T-cell (primary cell): ENCODE measurements around the gene SHISA8. TPM values are rescaled to one million over a fixed set of nuclear protein-coding genes. Genes with fewer than 3 reads are reported as not detected.

Experiments
- ATAC-seq, 4 experiments: fragments of 200-7000 bp in 3 of 4; fragments of 150-1000 bp in 1 of 4; cut with Tn5 transposase; replicated peaks in 1 of 4; 1 replicate in 3 of 4; 2 replicates in 1 of 4; pipeline ENCODE4 v1.10.0; 2021; ENCODE audit warnings: moderate library complexity in 3 of 4, mild to moderate bottlenecking in 2 of 4, moderate number of reproducible peaks in 1 of 4
- CTCF ChIA-PET, 2 donors: fragments of 300-600 bp; sonication (Branson Sonifier 250); formaldehyde crosslinking; loops; one replicate each; lab custom pipeline; 2022; ENCODE audit warnings: antibody characterized with exemption in 2 of 2; lab: Charles Lee
- POLR2A ChIA-PET, 2 donors: fragments of 300-600 bp; sonication (Branson Sonifier 250); formaldehyde crosslinking; loops; one replicate each; lab custom pipeline; 2022; ENCODE audit warnings: antibody characterized with exemption in 2 of 2; lab: Charles Lee
- DNase-seq, 35 experiments: peaks; one replicate each; pipeline versions ENCODE4 v3.0.0 to v3.0.0-alpha.2; 2013 to 2023
- H3K27ac ChIP-seq: one replicate; pipeline ENCODE4 v1.5.1; 2013; ENCODE audit warnings: low read length
- H3K27me3 ChIP-seq, 2 experiments: replicated peaks in 1 of 2; 1 replicate in 1 of 2; 2 replicates in 1 of 2; pipeline versions ENCODE4 v1.6.1 to v1.7.0; 2013; ENCODE audit warnings: low read length in 1 of 2, mixed read lengths in 1 of 2; ENCODE audit not compliant: control insufficient read depth in 2 of 2, insufficient read depth in 2 of 2; ENCODE audit errors: extremely low read depth in 1 of 2
- H3K36me3 ChIP-seq, 2 donors: 1 replicate in 1 of 2; 2 replicates in 1 of 2; pipeline versions ENCODE4 v1.6.1 to v1.7.0; 2013; ENCODE audit warnings: low read length in 1 of 2; ENCODE audit not compliant: control insufficient read depth in 2 of 2, insufficient read depth in 1 of 2; ENCODE audit errors: extremely low read depth in 1 of 2
- H3K4me1 ChIP-seq, 2 experiments: 1 replicate in 1 of 2; 2 replicates in 1 of 2; pipeline versions ENCODE4 v1.6.1 to v1.7.0; 2013; ENCODE audit warnings: low read length in 2 of 2, mixed read lengths in 1 of 2; ENCODE audit not compliant: insufficient read depth in 2 of 2, control insufficient read depth in 1 of 2; ENCODE audit errors: extremely low read depth in 1 of 2
- H3K4me3 ChIP-seq, 2 donors: 1 replicate in 1 of 2; 2 replicates in 1 of 2; pipeline versions ENCODE4 v1.5.1 to v1.7.0; 2013; ENCODE audit warnings: mild to moderate bottlenecking in 2 of 2, low read length in 1 of 2, moderate library complexity in 1 of 2; ENCODE audit not compliant: control insufficient read depth in 1 of 2; ENCODE audit errors: extremely low read depth in 1 of 2
- H3K9me3 ChIP-seq: 2 replicates; pipeline ENCODE4 v1.7.0; 2013
- H3K27ac Mint-ChIP-seq, 2 donors: one replicate each; pipeline ENCODE4 v1.8.0; 2020 to 2021; ENCODE audit warnings: mild to moderate bottlenecking in 2 of 2, mixed read lengths in 2 of 2
- H3K27me3 Mint-ChIP-seq, 2 donors: one replicate each; pipeline ENCODE4 v1.8.0; 2021 to 2022; ENCODE audit warnings: mixed read lengths in 2 of 2
- H3K36me3 Mint-ChIP-seq: one replicate; pipeline ENCODE4 v1.8.0; 2021; ENCODE audit warnings: mixed read lengths
- H3K4me1 Mint-ChIP-seq, 3 donors: one replicate each; pipeline ENCODE4 v1.8.0; 2020 to 2022; ENCODE audit warnings: mixed read lengths in 3 of 3, mild to moderate bottlenecking in 1 of 3
- H3K4me3 Mint-ChIP-seq, 3 donors: one replicate each; pipeline ENCODE4 v1.8.0; 2020 to 2022; ENCODE audit warnings: mild to moderate bottlenecking in 3 of 3, mixed read lengths in 3 of 3, moderate library complexity in 3 of 3
- H3K9me3 Mint-ChIP-seq, 3 donors: one replicate each; pipeline ENCODE4 v1.8.0; 2020 to 2022; ENCODE audit warnings: mixed read lengths in 3 of 3
- WGBS: methylation state at CpG from one replicate; pipeline ENCODE4 v1.1.5; 2013; ENCODE audit warnings: missing lambda C conversion rate; ENCODE audit not compliant: insufficient coverage; 5-methylcytosine and 5-hydroxymethylcytosine counted together
- total RNA-seq, 35 experiments: library from RNA in 6 of 35; stranded (reverse) in 6 of 35; fragments of 120-200 nt in 1 of 35; gene quantifications; one replicate each; pipeline versions ENCODE4 v1.2.1 to v1.2.4 and lab custom pipeline; 2013 to 2026

The SHISA8 gene
- total RNA-seq, 5 donors from 2014 or later (not counting 1 experiment from before 2014, with no cell fraction given), result 0.56 to 1.2 (median 0.75) TPM; not detected in 1

GRCh38 chr22:41929418-41929810 is 14.5 kb upstream of the SHISA8 start:
- Histone ChIP-seq H3K27me3 (peaks cover 0 to 17% of the 10 kb centered on the region in 2 experiments), H3K4me3 (no peak overlapping the region), H3K36me3 (no peaks in the 10 kb centered on the region), H3K27ac (no peak overlapping the region), H3K4me1 (peaks cover 0 to 37% of the 10 kb centered on the region in 2 experiments), H3K9me3 (no peaks in the 10 kb centered on the region)
- CTCF ChIA-PET, result interaction anchor here in 1 of 2 donors (4.5 kb wide), 1 partner anchor 11 kb away, joined by 48 read pairs; no protein-coding TSS in a partner anchor
- H3K9me3 Mint-ChIP-seq, result no peaks in the 10 kb centered on the region
- WGBS, result 93% methylated on average over 8 of the region's 8 CpGs
- H3K27ac Mint-ChIP-seq, result no peak overlapping the region
- no peaks in the 10 kb centered on the region for H3K36me3 Mint-ChIP-seq
- ATAC-seq (no peak), DNase-seq (no peak)
- POLR2A ChIA-PET, result no interaction called here
- H3K4me1 Mint-ChIP-seq, result peaks cover 17 to 30% (median 21%) of the 10 kb centered on the region in 3 donors
- H3K4me3 Mint-ChIP-seq, result peak overlapping the region in 1 of 3 donors; percentile 6
- H3K27me3 Mint-ChIP-seq, result no peaks in the 10 kb centered on the region

DNA sequence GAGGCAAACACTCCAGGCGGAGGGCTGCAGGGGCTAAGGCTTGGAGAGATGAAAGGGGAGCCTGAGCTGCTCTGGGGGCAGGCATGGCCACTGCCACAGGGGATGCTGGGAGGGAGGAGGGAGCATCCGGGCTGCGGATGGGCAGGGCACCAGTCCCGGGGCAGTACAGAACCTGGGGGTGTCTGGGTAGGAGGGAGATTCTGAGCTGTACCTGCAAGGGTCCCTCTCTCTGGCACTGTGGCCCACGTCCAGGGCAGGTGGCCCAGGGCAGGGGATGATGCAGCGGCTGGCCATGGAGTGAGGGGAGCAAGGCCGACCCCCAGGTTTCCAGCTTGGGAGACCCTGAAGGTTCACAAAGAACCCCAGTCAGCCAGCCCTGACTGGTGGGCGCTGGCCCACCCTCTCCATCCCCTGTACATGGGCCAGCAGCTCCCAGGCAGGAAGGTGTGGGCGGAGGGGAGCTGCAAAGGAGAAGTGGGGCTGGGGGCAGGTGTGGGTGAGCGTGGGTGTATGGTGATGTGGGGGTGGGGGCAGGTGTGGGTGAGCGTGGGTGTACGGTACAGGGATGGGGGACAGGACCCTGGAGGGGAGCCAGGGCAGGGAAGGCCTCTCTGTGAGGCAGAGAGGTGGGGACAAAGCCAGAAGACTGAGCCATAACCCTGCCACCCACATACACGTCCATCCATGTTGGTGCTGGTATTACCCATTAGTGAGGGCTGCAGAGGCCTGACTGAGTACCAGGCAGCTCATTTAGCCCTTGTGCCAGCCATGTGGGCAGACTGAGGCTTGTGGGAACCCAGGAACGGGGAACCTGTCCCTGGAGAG is 13.9 kb upstream of the SHISA8 start:
- DNase-seq, result no peak
- no peak for ATAC-seq
- H3K27ac ChIP-seq, result no peak overlapping the region
- POLR2A ChIA-PET, result no interaction called here
- Mint-ChIP-seq H3K9me3 (no peaks in the 10 kb centered on the region), H3K4me1 (peaks cover 17 to 30% (median 21%) of the 10 kb centered on the region in 3 donors), H3K36me3 (no peaks in the 10 kb centered on the region), H3K27me3 (no peaks in the 10 kb centered on the region), H3K27ac (no peak overlapping the region), H3K4me3 (peak overlapping the region in 2 of 3 donors; percentile 6 to 16)
- WGBS, result 67% methylated on average over 10 of the region's 14 CpGs
- no peaks in the 10 kb centered on the region for H3K36me3 ChIP-seq
- H3K9me3 ChIP-seq, result no peaks in the 10 kb centered on the region
- H3K4me3 ChIP-seq, result no peak overlapping the region
- H3K27me3 ChIP-seq, result peaks cover 0 to 17% of the 10 kb centered on the region in 2 experiments
- peaks cover 0 to 37% of the 10 kb centered on the region in 2 experiments for H3K4me1 ChIP-seq
- CTCF ChIA-PET, result interaction anchor here (0.6 to 4.5 kb wide), 3 partner anchors 11 to 156 kb away, joined by 3 to 48 read pairs (median 7); no protein-coding TSS in a partner anchor

DNA sequence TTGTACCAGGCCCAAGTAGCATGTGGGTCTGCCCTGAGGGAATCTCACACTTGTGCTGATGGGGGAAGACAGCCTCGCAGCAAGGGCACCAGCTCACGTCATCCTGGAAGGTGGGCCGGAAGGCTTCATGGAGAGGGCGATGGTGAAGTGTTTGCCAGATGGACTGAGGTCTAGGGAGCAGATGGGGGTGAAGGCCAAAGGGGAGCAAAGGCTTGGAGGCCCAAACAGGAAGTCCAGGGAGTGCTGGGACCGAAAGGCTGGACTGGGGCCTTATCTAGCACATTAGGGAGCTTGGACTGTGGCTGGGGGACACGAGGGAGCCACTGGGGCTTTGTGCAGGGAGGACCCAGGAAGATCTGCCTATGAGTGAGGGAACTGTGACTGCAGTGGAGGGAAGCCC is 12.9 kb upstream of the SHISA8 start:
- H3K27ac Mint-ChIP-seq, result peak overlapping the region in 1 of 2 donors; percentile 71
- Histone ChIP-seq H3K4me3 (no peak overlapping the region), H3K4me1 (peaks cover 0 to 34% of the 10 kb centered on the region in 2 experiments), H3K27me3 (peaks cover 0 to 19% of the 10 kb centered on the region in 2 experiments), H3K36me3 (no peaks in the 10 kb centered on the region), H3K27ac (no peak overlapping the region), H3K9me3 (no peaks in the 10 kb centered on the region)
- no peak for ATAC-seq
- DNase-seq, result no peak
- ChIA-PET CTCF (interaction anchor here in 1 of 2 donors (4.5 kb wide), 1 partner anchor 12 kb away, joined by 48 read pairs; no protein-coding TSS in a partner anchor), POLR2A (no interaction called here)
- H3K9me3 Mint-ChIP-seq, result no peaks in the 10 kb centered on the region
- H3K36me3 Mint-ChIP-seq, result no peaks in the 10 kb centered on the region
- no peaks in the 10 kb centered on the region for H3K27me3 Mint-ChIP-seq
- peaks cover 16 to 29% (median 21%) of the 10 kb centered on the region in 3 donors for H3K4me1 Mint-ChIP-seq
- 87% methylated on average over 5 of the region's 6 CpGs for WGBS
- peak overlapping the region in 2 of 3 donors; percentile 74 to 76 for H3K4me3 Mint-ChIP-seq

DNA sequence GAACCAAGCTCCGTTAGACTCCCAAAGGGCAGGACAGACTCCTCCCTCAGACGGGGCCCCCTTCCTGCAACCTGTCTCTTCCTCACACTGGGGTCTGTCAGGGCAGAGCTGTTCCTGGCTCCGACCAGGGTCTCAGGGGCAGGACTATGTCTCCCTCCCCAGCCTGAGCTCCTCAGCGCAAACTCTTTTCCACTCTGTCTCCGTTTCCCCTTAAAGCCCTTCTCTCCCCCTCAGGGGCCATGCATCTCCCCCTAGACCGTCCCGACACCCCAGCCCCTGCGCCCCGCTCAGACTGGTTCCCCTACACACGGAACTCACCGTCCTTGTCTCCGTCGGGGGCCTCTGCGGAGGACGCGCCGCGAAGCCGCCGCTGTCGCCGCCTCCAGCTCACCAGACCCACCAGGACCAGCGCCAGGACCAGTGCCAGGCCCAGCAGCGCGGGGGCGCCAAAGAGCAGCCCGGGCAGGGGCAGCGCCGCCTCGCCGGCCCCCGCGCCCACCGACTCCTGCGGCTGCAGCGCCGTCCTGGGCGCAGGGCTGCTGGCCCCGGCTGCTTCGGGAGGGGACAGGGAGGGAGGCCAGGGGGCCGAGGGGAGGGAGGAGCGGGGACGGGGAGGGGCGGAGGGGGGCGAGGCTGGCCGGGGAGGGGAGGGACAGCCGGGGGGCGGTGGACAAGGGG is 11.0 kb upstream of the SHISA8 start:
- H3K4me1 Mint-ChIP-seq, result peaks cover 16 to 24% (median 21%) of the 10 kb centered on the region in 3 donors
- Histone ChIP-seq H3K9me3 (no peaks in the 10 kb centered on the region), H3K36me3 (no peaks in the 10 kb centered on the region), H3K27me3 (peaks cover 0 to 19% of the 10 kb centered on the region in 2 experiments), H3K4me1 (peaks cover 0 to 34% of the 10 kb centered on the region in 2 experiments), H3K27ac (no peak overlapping the region), H3K4me3 (peak overlapping the region; percentile 32 to 37)
- ChIA-PET CTCF (interaction anchor here (0.5 to 4.5 kb wide), 13 partner anchors 14 to 975 kb away, joined by 3 to 48 read pairs (median 4); partner anchors contain the start of genes SNU13 (in 1 of the 2) and SREBF2 (in 1 of the 2)), POLR2A (interaction anchor here in 1 of 2 donors (0.8 to 1.0 kb wide), 3 partner anchors 14 to 125 kb away, joined by 5 to 9 read pairs (median 5); partner anchors contain the start of gene CCDC134)
- H3K27ac Mint-ChIP-seq, result peak overlapping the region; percentile 39 to 69
- ATAC-seq (peak; percentile 81 to 87 (median 86)), DNase-seq (peak; percentile 39 to 86 (median 69))
- no peaks in the 10 kb centered on the region for H3K27me3 Mint-ChIP-seq
- WGBS, result 6% methylated on average over 29 of the region's 48 CpGs
- no peaks in the 10 kb centered on the region for H3K9me3 Mint-ChIP-seq
- peak overlapping the region; percentile 78 to 79 (median 79) for H3K4me3 Mint-ChIP-seq
- H3K36me3 Mint-ChIP-seq, result no peaks in the 10 kb centered on the region

GRCh38 chr22:41923595-41924276 is 8.9 kb upstream of the SHISA8 start:
- ChIA-PET CTCF (interaction anchor here in 1 of 2 donors (0.6 to 1.7 kb wide), 2 partner anchors 17 to 84 kb away, joined by 3 to 6 read pairs; no protein-coding TSS in a partner anchor), POLR2A (interaction anchor here (0.7 to 1.1 kb wide), 4 partner anchors 11 to 226 kb away, joined by 3 read pairs; no protein-coding TSS in a partner anchor)
- peaks cover 3 to 46% of the 10 kb centered on the region in 2 experiments for H3K4me1 ChIP-seq
- 88% methylated on average over 7 of the region's 14 CpGs for WGBS
- DNase-seq (no peak), ATAC-seq (no peak)
- no peaks in the 10 kb centered on the region for H3K9me3 ChIP-seq
- H3K4me3 ChIP-seq, result no peak overlapping the region
- H3K27ac Mint-ChIP-seq, result no peak overlapping the region
- no peaks in the 10 kb centered on the region for H3K36me3 ChIP-seq
- H3K9me3 Mint-ChIP-seq, result no peaks in the 10 kb centered on the region
- H3K27me3 ChIP-seq, result peaks cover 0 to 30% of the 10 kb centered on the region in 2 experiments
- no peaks in the 10 kb centered on the region for H3K36me3 Mint-ChIP-seq
- H3K4me1 Mint-ChIP-seq, result peaks cover 22 to 32% (median 29%) of the 10 kb centered on the region in 3 donors
- no peaks in the 10 kb centered on the region for H3K27me3 Mint-ChIP-seq
- no peak overlapping the region for H3K4me3 Mint-ChIP-seq
- no peak overlapping the region for H3K27ac ChIP-seq
